Hepatocyte (in vitro differentiated cells): ENCODE measurements around the gene ERCC2.

Experiments
- CTCF ChIP-seq: fragments of 200-600 bp; sonication (generic); IDR thresholded peaks from 2 replicates; pipeline ENCODE4 v1.5.1; 2016; ENCODE audit warnings: antibody characterized with exemption, mild to moderate bottlenecking; ENCODE audit not compliant: poor library complexity
- EZH2 ChIP-seq: fragments of 200-600 bp; sonication (generic); IDR thresholded peaks from 2 replicates; pipeline ENCODE4 v1.6.1; 2016; ENCODE audit warnings: antibody characterized with exemption, mild to moderate bottlenecking, borderline replicate concordance
- EZH2phosphoT487 ChIP-seq: fragments of 200-600 bp; sonication (generic); IDR thresholded peaks from one replicate; pipeline ENCODE4 v1.6.1; 2018; ENCODE audit warnings: antibody characterized with exemption, mild to moderate bottlenecking, low read depth, moderate library complexity; ENCODE audit not compliant: unreplicated experiment, severe bottlenecking

- no peak for TF ChIP-seq CTCF
- no peak for TF ChIP-seq EZH2phosphoT487
- TF ChIP-seq EZH2 = no peak
Observed at GRCh38 chr19:45304141-45304926, 66.0 kb downstream of the ERCC2 start.
